Ovary (tissue), 3 donors: ENCODE results near the gene PCDHGA5.

Experiments used
- CTCF ChIP-seq, 3 donors: fragments of 450-650 bp in 2 of 3; fragments of 200-600 bp in 1 of 3; IDR thresholded peaks; one replicate each; pipeline versions ENCODE4 v1.5.1 to v1.8.0; 2016 to 2022; ENCODE audit warnings: antibody characterized with exemption in 3 of 3, mild to moderate bottlenecking in 1 of 3
- EP300 ChIP-seq: sonication (generic); formaldehyde crosslinking; IDR thresholded peaks from one replicate; pipeline ENCODE4 v1.6.1; 2017; ENCODE audit warnings: antibody characterized with exemption
- donor health status: DM: no; HTN: no; CAD: no.

- TF ChIP-seq EP300 (no peak), CTCF (IDR thresholded peaks at IDR 0.05) (no peak)
Observed at GRCh38 chr5:141356133-141356532, 7.8 kb upstream of the PCDHGA5 start.
